Breast epithelium (tissue), 4 donors: Measurements from ENCODE around the gene ATP5PB. TPM values are rescaled to one million over a fixed set of nuclear protein-coding genes. Genes with fewer than 3 reads are reported as not detected.

Source experiments
- DNase-seq, 2 donors: peaks; one replicate each; pipeline ENCODE4 v3.0.0-alpha.2; 2019; ENCODE audit warnings: low spot score in 2 of 2
- H3K27ac ChIP-seq, 2 donors: fragments of 200-600 bp; sonication (generic) in 1 of 2; one replicate each; pipeline ENCODE4 v1.5.1; 2016 to 2019; ENCODE audit warnings: mild to moderate bottlenecking in 1 of 2
- H3K27me3 ChIP-seq, 2 donors: fragments of 200-600 bp; sonication (generic) in 1 of 2; one replicate each; pipeline versions ENCODE4 v1.5.1 to v1.6.0; 2017 to 2019; ENCODE audit warnings: control low read depth in 1 of 2, mild to moderate bottlenecking in 1 of 2
- H3K36me3 ChIP-seq: fragments of 200-600 bp; one replicate; pipeline ENCODE4 v1.5.1; 2019
- H3K4me1 ChIP-seq, 2 donors: fragments of 200-600 bp; sonication (generic); one replicate each; pipeline ENCODE4 v1.5.1; 2016 to 2019; ENCODE audit warnings: control low read depth in 1 of 2
- H3K4me3 ChIP-seq, 3 donors: fragments of 200-600 bp; sonication (generic); 1 replicate in 2 of 3; 2 replicates in 1 of 3; pipeline ENCODE4 v1.5.1; 2016 to 2019; ENCODE audit warnings: mild to moderate bottlenecking in 3 of 3, moderate library complexity in 2 of 3
- H3K9me3 ChIP-seq, 2 donors: fragments of 200-600 bp; sonication (generic) in 1 of 2; one replicate each; pipeline ENCODE4 v1.5.1; 2016 to 2019; ENCODE audit warnings: control low read depth in 1 of 2
- CTCF ChIP-seq, 3 donors: fragments of 450-650 bp; IDR thresholded peaks; one replicate each; pipeline ENCODE4 v1.5.1; 2016 to 2017; ENCODE audit warnings: antibody characterized with exemption in 3 of 3, mild to moderate bottlenecking in 3 of 3, moderate library complexity in 3 of 3
- POLR2A ChIP-seq: fragments of 450-650 bp; IDR thresholded peaks from one replicate; pipeline ENCODE4 v1.6.1; 2016; ENCODE audit warnings: antibody characterized with exemption, mild to moderate bottlenecking, moderate library complexity
- POLR2AphosphoS5 ChIP-seq, 3 donors: sonication (generic); formaldehyde crosslinking; IDR thresholded peaks; one replicate each; pipeline ENCODE4 v1.6.1; 2017; ENCODE audit warnings: antibody characterized with exemption in 3 of 3
- intact Hi-C: fragments of 100-400 bp; cut with DNase I; formaldehyde crosslinking; loops from one replicate; pipeline ENCODE4 v1.15.1; 2023; ENCODE audit warnings: low total_unique reads
- total RNA-seq, 3 donors: library from RNA; depleted of rRNA; stranded (reverse); fragments of >200 nt; gene quantifications; one replicate each; pipeline ENCODE4 v1.1.0, GENCODE V29; 2016

Gene ATP5PB
- total RNA-seq, 3 donors from 2014 or later: 143 to 159 (median 148) TPM

DNA sequence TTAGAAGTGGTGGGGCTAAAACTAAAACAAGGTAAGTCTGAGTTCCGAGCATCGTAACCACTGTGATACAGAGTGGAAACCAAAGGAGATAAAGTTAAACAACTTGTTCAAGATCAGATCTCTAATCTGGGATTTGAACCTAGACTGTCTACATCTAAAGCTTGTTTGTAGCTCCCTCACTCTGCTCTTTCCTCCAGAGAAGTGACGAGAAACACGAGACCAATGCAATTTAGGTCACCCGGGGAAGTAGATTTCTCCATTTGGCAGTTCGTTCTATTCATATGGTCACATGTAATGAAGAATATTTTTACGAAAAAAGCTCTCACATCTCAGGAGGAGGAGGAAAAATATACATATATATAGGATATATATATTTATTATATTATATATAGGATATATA lies 52.4 kb downstream of the ATP5PB start:
- no peak for TF ChIP-seq CTCF (IDR thresholded peaks at IDR 0.05)
- TF ChIP-seq POLR2AphosphoS5 (IDR thresholded peaks at IDR 0.05): no peak
- TF ChIP-seq POLR2A: no peak
- H3K4me1 ChIP-seq: no peaks in the 10 kb centered on the region
- DNase-seq: no peak
- intact Hi-C loops: no loop called here
- no peaks in the 10 kb centered on the region for H3K27me3 ChIP-seq
- no peak overlapping the region for H3K4me3 ChIP-seq
- H3K9me3 ChIP-seq: no peaks in the 10 kb centered on the region
- H3K27ac ChIP-seq: no peak overlapping the region
- H3K36me3 ChIP-seq: no peaks in the 10 kb centered on the region

- no peak for DNase-seq
- intact Hi-C loops: no loop called here
- Histone ChIP-seq H3K27ac (peak within 1 kb of the TSS in 1 of 2 donors; percentile 25), H3K27me3 (no peaks in the 10 kb centered on the region), H3K4me3 (peak within 1 kb of the TSS in 2 of 3 donors; percentile 1 to 18), H3K9me3 (no peaks in the 10 kb centered on the region), H3K36me3 (no peaks in the 10 kb centered on the region), H3K4me1 (peaks cover 0 to 5% of the 10 kb centered on the region in 2 donors)
- TF ChIP-seq POLR2A (no peak), CTCF (IDR thresholded peaks at IDR 0.05) (no peak), POLR2AphosphoS5 (IDR thresholded peaks at IDR 0.05) (no peak)
Observed at GRCh38 chr1:111503585-111504060, 54.4 kb downstream of the ATP5PB start, which contains the start of the genes ADORA3 and TMIGD3. Gene ADORA3, minus strand, starts transcription at chr1:111503633. Its CDS starts 279 bp downstream, at chr1:111503354. Gene TMIGD3, minus strand, starts transcription at chr1:111503633. Its CDS starts 279 bp downstream, at chr1:111503354.

DNA sequence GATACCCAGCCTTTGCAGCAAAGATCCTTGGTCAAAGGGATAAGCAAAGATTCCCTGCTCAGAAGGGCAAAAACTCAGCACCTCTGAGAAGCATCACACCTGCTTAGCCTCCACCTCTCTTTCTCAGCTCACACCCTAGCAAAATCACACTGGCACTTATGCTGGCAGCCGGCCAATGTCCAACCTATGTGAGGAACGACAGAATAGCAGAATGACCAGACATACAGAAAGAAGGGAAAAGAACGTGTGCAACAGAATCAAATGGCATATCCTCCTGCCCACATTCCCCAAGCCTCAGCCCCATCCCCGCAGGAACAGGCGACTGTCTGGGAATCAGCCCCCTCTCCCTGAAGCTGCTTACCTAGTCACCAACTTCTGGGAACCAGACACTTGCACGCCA lies 54.8 kb downstream of the ATP5PB start:
- no peaks in the 10 kb centered on the region for H3K27me3 ChIP-seq
- TF ChIP-seq POLR2A (no peak), CTCF (IDR thresholded peaks at IDR 0.05) (no peak), POLR2AphosphoS5 (IDR thresholded peaks at IDR 0.05) (no peak)
- intact Hi-C loops: no loop called here
- no peak overlapping the region for H3K4me3 ChIP-seq
- H3K27ac ChIP-seq: no peak overlapping the region
- peaks cover 0 to 5% of the 10 kb centered on the region in 2 donors for H3K4me1 ChIP-seq
- no peak for DNase-seq
- H3K9me3 ChIP-seq: no peaks in the 10 kb centered on the region
- H3K36me3 ChIP-seq: no peaks in the 10 kb centered on the region

DNA sequence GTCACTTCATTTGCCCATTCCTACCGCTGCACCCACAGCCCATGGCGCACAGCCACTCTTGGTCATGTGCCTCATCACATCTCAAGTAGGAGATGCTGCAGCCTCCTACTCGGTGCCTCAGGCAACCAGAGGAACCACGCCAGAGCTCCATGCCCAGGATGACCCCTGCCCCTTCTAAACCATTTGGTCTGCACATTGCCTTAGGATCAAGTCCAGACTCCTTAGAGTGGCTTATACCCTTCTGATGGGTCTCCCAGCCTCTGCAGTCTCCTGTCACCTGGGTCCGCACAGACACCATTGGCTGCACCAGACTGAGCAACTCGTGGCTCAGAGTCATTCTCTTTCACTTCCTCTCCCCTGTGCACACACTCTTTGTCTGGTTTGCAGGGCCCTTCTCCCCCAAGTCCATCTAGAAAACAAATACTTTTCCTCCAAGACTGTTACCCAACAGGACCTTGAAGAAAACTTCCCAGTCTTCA lies 56.4 kb downstream of the ATP5PB start:
- Histone ChIP-seq H3K27ac (peak overlapping the region in 1 of 2 donors; percentile 16), H3K27me3 (no peaks in the 10 kb centered on the region), H3K9me3 (no peaks in the 10 kb centered on the region), H3K4me3 (no peak overlapping the region), H3K36me3 (no peaks in the 10 kb centered on the region), H3K4me1 (peaks cover 0 to 5% of the 10 kb centered on the region in 2 donors)
- intact Hi-C loops: no loop called here
- TF ChIP-seq POLR2A (no peak), POLR2AphosphoS5 (IDR thresholded peaks at IDR 0.05) (no peak), CTCF (IDR thresholded peaks at IDR 0.05) (no peak)
- no peak for DNase-seq

DNA sequence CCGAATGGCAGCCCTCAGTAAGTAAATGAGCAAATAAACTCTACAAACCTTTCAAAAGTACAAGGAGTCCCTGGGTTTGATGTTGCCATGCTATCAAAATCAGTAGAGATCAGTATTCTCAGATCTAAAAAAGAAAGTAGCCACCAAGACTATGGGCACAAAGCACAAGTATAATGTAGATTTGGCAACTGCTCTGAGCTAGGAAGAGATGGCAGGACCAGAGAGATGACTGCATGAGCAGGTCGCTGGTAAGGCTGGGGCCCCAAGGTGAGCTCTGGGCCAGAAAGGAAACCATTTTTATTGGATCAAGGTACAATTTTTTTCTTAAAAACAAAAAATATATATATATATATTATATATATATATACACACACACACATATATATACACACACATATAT lies 57.3 kb downstream of the ATP5PB start:
- Histone ChIP-seq H3K27ac (peak overlapping the region in 1 of 2 donors; percentile 13), H3K27me3 (no peaks in the 10 kb centered on the region), H3K4me3 (no peak overlapping the region), H3K4me1 (peaks cover 0 to 5% of the 10 kb centered on the region in 2 donors), H3K9me3 (no peaks in the 10 kb centered on the region), H3K36me3 (no peaks in the 10 kb centered on the region)
- DNase-seq: no peak
- intact Hi-C loops: no loop called here
- TF ChIP-seq POLR2A: no peak
- TF ChIP-seq CTCF (IDR thresholded peaks at IDR 0.05): no peak
- no peak for TF ChIP-seq POLR2AphosphoS5 (IDR thresholded peaks at IDR 0.05)
